ENCODE measurements around the gene HLA-DQB1.
"Not testable (repeated sequence)": the region's sequence is repeated elsewhere in the genome, so short reads cannot be mapped to it uniquely, and the experiment has no call there.

Gene HLA-DQB1

GRCh38 chr6:32666420-32667300, at the start of gene HLA-DQB1:
TSS of gene HLA-DQB1 (minus strand) at chr6:32666657. CDS start at chr6:32666607, 50 bp downstream.
- Histone ChIP-seq H3K4me2 (ENCODE audit: low read depth, low read length) (no peak within 1 kb of the TSS; the same call in 1 of the 2 replicates), H3K79me2 (ENCODE audit: low read length) (no peaks in the 10 kb centered on the region), H3K27ac (ENCODE audit: low read length) (no peak within 1 kb of the TSS), H3K9me3 (replicated peaks; ENCODE audit: insufficient read depth, low read length) (no peaks in the 10 kb centered on the region), H3K9me2 (replicated peaks; ENCODE audit: insufficient read depth, low read length) (no peaks in the 10 kb centered on the region), H3F3A (ENCODE audit: insufficient read depth, low read length) (no peaks in the 10 kb centered on the region), H3K9ac (ENCODE audit: low read length) (no peak within 1 kb of the TSS), H3K4me1 (ENCODE audit: low read length) (no peaks in the 10 kb centered on the region), H3K36me3 (replicated peaks; ENCODE audit: insufficient read depth, low read length) (no peaks in the 10 kb centered on the region), H4K20me1 (ENCODE audit: insufficient read depth, low read length) (no peaks in the 10 kb centered on the region), H3K4me3 (ENCODE audit: low read length) (no peak within 1 kb of the TSS; the same call in 1 of the 2 replicates), H3K27me3 (replicated peaks; ENCODE audit: insufficient read depth, low read length) (no peaks in the 10 kb centered on the region), H2AFZ (ENCODE audit: low read length) (no peak within 1 kb of the TSS)
- TF ChIP-seq CTCF (IDR thresholded peaks at IDR 0.05; ENCODE audit: low read length) (no peak), EZH2 (optimal IDR thresholded peaks at IDR 0.05; ENCODE audit: low read depth, low read length) (no peak), EZH2phosphoT487 (IDR thresholded peaks at IDR 0.05; ENCODE audit: low read length) (no peak)
- DNase-seq: peak; percentile 55

DNA sequence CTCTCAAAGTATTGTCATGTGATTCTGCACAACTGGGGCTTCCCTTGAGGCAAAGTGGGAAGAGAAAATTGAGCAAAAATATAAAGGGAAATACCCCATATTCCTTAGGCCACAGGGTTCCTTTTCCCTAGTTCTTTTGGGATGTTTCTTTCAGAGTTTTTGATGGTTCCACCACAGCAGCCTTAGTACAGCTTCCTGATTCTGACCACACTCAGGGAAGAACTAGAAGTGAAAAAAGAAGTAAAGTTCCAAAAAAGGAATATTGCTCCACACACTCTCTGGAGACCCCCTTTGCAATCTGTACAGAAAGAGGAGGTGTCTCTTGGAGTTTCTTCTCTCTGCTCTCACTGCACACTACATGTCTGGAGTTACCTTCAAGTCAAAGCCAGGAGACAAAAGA, 46.8 kb upstream of the HLA-DQB1 start:
- no peaks in the 10 kb centered on the region for H3K9me2 ChIP-seq (replicated peaks; ENCODE audit: insufficient read depth, low read length)
- H3K79me2 ChIP-seq (ENCODE audit: low read length): no peaks in the 10 kb centered on the region
- H3K9ac ChIP-seq (ENCODE audit: low read length): no peak overlapping the region
- H3F3A ChIP-seq (ENCODE audit: insufficient read depth, low read length): no peaks in the 10 kb centered on the region
- H3K27ac ChIP-seq (ENCODE audit: low read length): no peak overlapping the region
- no peaks in the 10 kb centered on the region for H4K20me1 ChIP-seq (ENCODE audit: insufficient read depth, low read length)
- H3K4me2 ChIP-seq (ENCODE audit: low read depth, low read length): no peak overlapping the region
- no peak overlapping the region for H2AFZ ChIP-seq (ENCODE audit: low read length)
- no peak overlapping the region for H3K4me3 ChIP-seq (ENCODE audit: low read length)
- DNase-seq: no peak
- H3K4me1 ChIP-seq (ENCODE audit: low read length): no peaks in the 10 kb centered on the region
- no peaks in the 10 kb centered on the region for H3K36me3 ChIP-seq (replicated peaks; ENCODE audit: insufficient read depth, low read length)
- no peaks in the 10 kb centered on the region for H3K27me3 ChIP-seq (replicated peaks; ENCODE audit: insufficient read depth, low read length)
- TF ChIP-seq EZH2 (optimal IDR thresholded peaks at IDR 0.05; ENCODE audit: low read depth, low read length): no peak
- no peak for TF ChIP-seq CTCF (IDR thresholded peaks at IDR 0.05; ENCODE audit: low read length)
- TF ChIP-seq EZH2phosphoT487 (IDR thresholded peaks at IDR 0.05; ENCODE audit: low read length): no peak
- no peaks in the 10 kb centered on the region for H3K9me3 ChIP-seq (replicated peaks; ENCODE audit: insufficient read depth, low read length)

GRCh38 chr6:32709625-32710024, 43.2 kb upstream of the HLA-DQB1 start:
- Histone ChIP-seq H3K27me3 (replicated peaks; ENCODE audit: insufficient read depth, low read length) (no peaks in the 10 kb centered on the region), H3K9ac (ENCODE audit: low read length) (no peak overlapping the region), H3F3A (ENCODE audit: insufficient read depth, low read length) (no peaks in the 10 kb centered on the region), H3K4me1 (ENCODE audit: low read length) (no peaks in the 10 kb centered on the region), H3K79me2 (ENCODE audit: low read length) (no peaks in the 10 kb centered on the region), H4K20me1 (ENCODE audit: insufficient read depth, low read length) (no peaks in the 10 kb centered on the region), H3K27ac (ENCODE audit: low read length) (no peak overlapping the region), H3K9me2 (replicated peaks; ENCODE audit: insufficient read depth, low read length) (no peaks in the 10 kb centered on the region), H2AFZ (ENCODE audit: low read length) (no peak overlapping the region), H3K9me3 (replicated peaks; ENCODE audit: insufficient read depth, low read length) (no peaks in the 10 kb centered on the region), H3K36me3 (replicated peaks; ENCODE audit: insufficient read depth, low read length) (no peaks in the 10 kb centered on the region), H3K4me3 (ENCODE audit: low read length) (no peak overlapping the region), H3K4me2 (ENCODE audit: low read depth, low read length) (no peak overlapping the region)
- TF ChIP-seq EZH2phosphoT487 (IDR thresholded peaks at IDR 0.05; ENCODE audit: low read length) (no peak), EZH2 (optimal IDR thresholded peaks at IDR 0.05; ENCODE audit: low read depth, low read length) (no peak), CTCF (IDR thresholded peaks at IDR 0.05; ENCODE audit: low read length) (no peak)
- no peak for DNase-seq

GRCh38 chr6:32705164-32705563, 38.7 kb upstream of the HLA-DQB1 start:
- H3K4me3 ChIP-seq (ENCODE audit: low read length); H3K27ac ChIP-seq (ENCODE audit: low read length); H3F3A ChIP-seq (ENCODE audit: insufficient read depth, low read length); H2AFZ ChIP-seq (ENCODE audit: low read length); H3K9me2 ChIP-seq (replicated peaks; ENCODE audit: insufficient read depth, low read length); H3K4me2 ChIP-seq (ENCODE audit: low read depth, low read length); DNase-seq; H4K20me1 ChIP-seq (ENCODE audit: insufficient read depth, low read length); H3K9me3 ChIP-seq (replicated peaks; ENCODE audit: insufficient read depth, low read length); H3K4me1 ChIP-seq (ENCODE audit: low read length); H3K27me3 ChIP-seq (replicated peaks; ENCODE audit: insufficient read depth, low read length); H3K9ac ChIP-seq (ENCODE audit: low read length); H3K36me3 ChIP-seq (replicated peaks; ENCODE audit: insufficient read depth, low read length); H3K79me2 ChIP-seq (ENCODE audit: low read length): not testable (repeated sequence)

All from MM.1S (cell line).